HEK293 (cell line): ENCODE measurements around the gene MED16.

Experiments used
- CTCF ChIA-PET: fragments of 350-600 bp; formaldehyde crosslinking; extraction: SDS; loops from one replicate; lab custom pipeline; 2021; ENCODE audit warnings: antibody characterized with exemption; lab: Yijun Ruan, JAX
- POLR2A ChIA-PET: fragments of 300-600 bp; formaldehyde crosslinking; extraction: SDS; loops from one replicate; lab custom pipeline; 2020; ENCODE audit warnings: antibody characterized with exemption, inconsistent platforms; lab: Yijun Ruan, JAX
- H3K27ac ChIP-seq: fragments of 200-500 bp; sonication (Bioruptor generic); 2 replicates; pipeline ENCODE4 v1.5.1; 2014; ENCODE audit warnings: low read depth, low read length, control low read depth, inconsistent platforms; ENCODE audit errors: extremely low read depth
- H3K36me3 ChIP-seq, 2 experiments: fragments of 200-500 bp in 1 of 2; sonication (Bioruptor generic) in 1 of 2; 1 replicate in 1 of 2; 2 replicates in 1 of 2; pipeline ENCODE4 v1.5.1; 2014 to 2017; ENCODE audit warnings: inconsistent platforms in 2 of 2, low read length in 2 of 2; ENCODE audit not compliant: control insufficient read depth in 2 of 2, insufficient read depth in 1 of 2
- H3K4me1 ChIP-seq: fragments of 200-500 bp; sonication (Bioruptor generic); 2 replicates; pipeline ENCODE4 v1.5.1; 2014; ENCODE audit warnings: mild to moderate bottlenecking, low read length, inconsistent platforms; ENCODE audit not compliant: control insufficient read depth, insufficient read depth
- H3K4me3 ChIP-seq: 2 replicates; pipeline ENCODE4 v1.5.1; 2011; ENCODE audit warnings: low read depth, mild to moderate bottlenecking, control low read depth, low read length, moderate library complexity
- H3K9me3 ChIP-seq: fragments of 200-500 bp; sonication (Bioruptor generic); 2 replicates; pipeline ENCODE4 v1.5.1; 2014; ENCODE audit warnings: low read depth, low read length, inconsistent platforms; ENCODE audit not compliant: control insufficient read depth, insufficient read depth
- IKZF3 ChIP-seq: fragments of 450-650 bp; IDR thresholded peaks from 2 replicates; pipeline ENCODE4 v1.5.0; 2018; ENCODE audit warnings: missing biosample characterization, mild to moderate bottlenecking, missing genetic modification characterization, moderate library complexity
- KLF16 ChIP-seq: fragments of 450-650 bp; formaldehyde crosslinking; IDR thresholded peaks from 2 replicates; pipeline ENCODE4 v1.5.1; 2017; ENCODE audit warnings: missing biosample characterization, missing genetic modification characterization
- MEIS1 ChIP-seq: sonication (generic); formaldehyde crosslinking; IDR thresholded peaks from 2 replicates; pipeline ENCODE4 v1.8.1; 2022; ENCODE audit warnings: missing genetic modification reagents, mild to moderate bottlenecking, borderline replicate concordance
- SP3 ChIP-seq: fragments of 450-650 bp; formaldehyde crosslinking; IDR thresholded peaks from 2 replicates; pipeline ENCODE4 v1.5.1; 2016; ENCODE audit warnings: missing biosample characterization, missing genetic modification characterization
- SP7 ChIP-seq: fragments of 450-650 bp; formaldehyde crosslinking; IDR thresholded peaks from 2 replicates; pipeline ENCODE4 v1.5.1; 2016; ENCODE audit warnings: missing biosample characterization, missing genetic modification characterization
- ZBTB48 ChIP-seq: fragments of 450-650 bp; formaldehyde crosslinking; IDR thresholded peaks from 2 replicates; pipeline ENCODE4 v1.5.1; 2016; ENCODE audit warnings: missing biosample characterization, missing genetic modification characterization
- ZFHX2 ChIP-seq: fragments of 450-650 bp; formaldehyde crosslinking; conservative IDR thresholded peaks from 2 replicates; pipeline ENCODE4 v1.5.1; 2016; ENCODE audit warnings: missing biosample characterization, missing genetic modification characterization
- ZFP37 ChIP-seq: fragments of 450-650 bp; formaldehyde crosslinking; IDR thresholded peaks from 2 replicates; pipeline ENCODE4 v1.5.1; 2016; ENCODE audit warnings: missing biosample characterization, missing genetic modification characterization
- ZNF175 ChIP-seq: fragments of 450-650 bp; formaldehyde crosslinking; IDR thresholded peaks from 2 replicates; pipeline ENCODE4 v1.5.1; 2016; ENCODE audit warnings: missing biosample characterization, missing genetic modification characterization
- ZNF266 ChIP-seq: fragments of 450-650 bp; formaldehyde crosslinking; IDR thresholded peaks from 2 replicates; pipeline ENCODE4 v1.5.1; 2016; ENCODE audit warnings: missing biosample characterization, missing genetic modification characterization, low read depth
- ZNF292 ChIP-seq: fragments of 450-650 bp; formaldehyde crosslinking; IDR thresholded peaks from 2 replicates; pipeline ENCODE4 v1.5.1; 2016; ENCODE audit warnings: low read depth, missing biosample characterization, missing genetic modification characterization, borderline replicate concordance
- ZNF404 ChIP-seq: fragments of 450-650 bp; formaldehyde crosslinking; IDR thresholded peaks from 2 replicates; pipeline ENCODE4 v1.5.1; 2017; ENCODE audit warnings: missing biosample characterization, missing genetic modification characterization
- ZNF433 ChIP-seq: fragments of 450-650 bp; formaldehyde crosslinking; IDR thresholded peaks from 2 replicates; pipeline ENCODE4 v1.5.1; 2016; ENCODE audit warnings: missing biosample characterization, missing genetic modification characterization, low read depth
- ZNF501 ChIP-seq: fragments of 450-650 bp; formaldehyde crosslinking; IDR thresholded peaks from 2 replicates; pipeline ENCODE4 v1.5.1; 2016; ENCODE audit warnings: missing biosample characterization, missing genetic modification characterization
- ZNF596 ChIP-seq: fragments of 450-650 bp; IDR thresholded peaks from 2 replicates; pipeline ENCODE4 v1.5.0; 2018; ENCODE audit warnings: missing biosample characterization, mild to moderate bottlenecking, missing genetic modification characterization, moderate library complexity
- ZNF610 ChIP-seq: fragments of 450-650 bp; formaldehyde crosslinking; IDR thresholded peaks from 2 replicates; pipeline ENCODE4 v1.5.1; 2016; ENCODE audit warnings: missing biosample characterization, missing genetic modification characterization, borderline replicate concordance
- TF ChIP-seq, protein P1 (sequence below): fragments of 450-650 bp; formaldehyde crosslinking; conservative IDR thresholded peaks from 2 replicates; pipeline ENCODE4 v1.5.1; 2016; ENCODE audit warnings: low read depth, missing biosample characterization, missing genetic modification characterization
- TF ChIP-seq, protein P2 (sequence below): fragments of 450-650 bp; formaldehyde crosslinking; IDR thresholded peaks from 2 replicates; pipeline ENCODE4 v1.5.1; 2016; ENCODE audit warnings: missing biosample characterization, missing genetic modification characterization, borderline replicate concordance
- TF ChIP-seq, protein P3 (sequence below): fragments of 450-650 bp; formaldehyde crosslinking; IDR thresholded peaks from 2 replicates; pipeline ENCODE4 v1.5.1; 2016; ENCODE audit warnings: missing biosample characterization, missing genetic modification characterization

Gene MED16

DNA sequence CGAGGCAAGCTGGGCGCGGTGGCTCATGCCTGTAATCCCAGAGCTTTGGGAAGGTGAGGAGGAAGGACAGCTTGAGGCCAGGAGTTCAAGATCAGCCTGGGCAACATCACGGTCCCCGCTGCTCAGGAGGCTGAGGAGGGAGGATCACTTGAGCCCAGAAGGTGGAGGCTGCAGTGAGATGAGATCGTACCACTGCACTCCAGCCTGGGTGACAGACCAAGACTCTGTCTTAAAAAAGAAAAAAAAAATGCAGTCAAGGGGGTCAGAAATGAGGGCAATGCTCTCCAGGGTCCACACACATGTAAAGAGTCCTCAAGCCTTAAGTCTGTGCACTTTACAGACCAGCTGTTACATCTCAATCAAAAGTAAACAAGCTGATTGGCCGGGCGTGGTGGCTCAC is 11.6 kb upstream of the MED16 start:
- Histone ChIP-seq H3K4me3 (no peak overlapping the region), H3K9me3 (no peaks in the 10 kb centered on the region), H3K27ac (no peak overlapping the region), H3K4me1 (no peaks in the 10 kb centered on the region; the same call in 1 of the 2 replicates), H3K36me3 (peaks cover 0 to 6% of the 10 kb centered on the region in 2 experiments; a peak in 1 of 3 replicates)
- TF ChIP-seq ZNF501 (tag by site-specific recombination), result no peak
- TF ChIP-seq, protein P1, sequence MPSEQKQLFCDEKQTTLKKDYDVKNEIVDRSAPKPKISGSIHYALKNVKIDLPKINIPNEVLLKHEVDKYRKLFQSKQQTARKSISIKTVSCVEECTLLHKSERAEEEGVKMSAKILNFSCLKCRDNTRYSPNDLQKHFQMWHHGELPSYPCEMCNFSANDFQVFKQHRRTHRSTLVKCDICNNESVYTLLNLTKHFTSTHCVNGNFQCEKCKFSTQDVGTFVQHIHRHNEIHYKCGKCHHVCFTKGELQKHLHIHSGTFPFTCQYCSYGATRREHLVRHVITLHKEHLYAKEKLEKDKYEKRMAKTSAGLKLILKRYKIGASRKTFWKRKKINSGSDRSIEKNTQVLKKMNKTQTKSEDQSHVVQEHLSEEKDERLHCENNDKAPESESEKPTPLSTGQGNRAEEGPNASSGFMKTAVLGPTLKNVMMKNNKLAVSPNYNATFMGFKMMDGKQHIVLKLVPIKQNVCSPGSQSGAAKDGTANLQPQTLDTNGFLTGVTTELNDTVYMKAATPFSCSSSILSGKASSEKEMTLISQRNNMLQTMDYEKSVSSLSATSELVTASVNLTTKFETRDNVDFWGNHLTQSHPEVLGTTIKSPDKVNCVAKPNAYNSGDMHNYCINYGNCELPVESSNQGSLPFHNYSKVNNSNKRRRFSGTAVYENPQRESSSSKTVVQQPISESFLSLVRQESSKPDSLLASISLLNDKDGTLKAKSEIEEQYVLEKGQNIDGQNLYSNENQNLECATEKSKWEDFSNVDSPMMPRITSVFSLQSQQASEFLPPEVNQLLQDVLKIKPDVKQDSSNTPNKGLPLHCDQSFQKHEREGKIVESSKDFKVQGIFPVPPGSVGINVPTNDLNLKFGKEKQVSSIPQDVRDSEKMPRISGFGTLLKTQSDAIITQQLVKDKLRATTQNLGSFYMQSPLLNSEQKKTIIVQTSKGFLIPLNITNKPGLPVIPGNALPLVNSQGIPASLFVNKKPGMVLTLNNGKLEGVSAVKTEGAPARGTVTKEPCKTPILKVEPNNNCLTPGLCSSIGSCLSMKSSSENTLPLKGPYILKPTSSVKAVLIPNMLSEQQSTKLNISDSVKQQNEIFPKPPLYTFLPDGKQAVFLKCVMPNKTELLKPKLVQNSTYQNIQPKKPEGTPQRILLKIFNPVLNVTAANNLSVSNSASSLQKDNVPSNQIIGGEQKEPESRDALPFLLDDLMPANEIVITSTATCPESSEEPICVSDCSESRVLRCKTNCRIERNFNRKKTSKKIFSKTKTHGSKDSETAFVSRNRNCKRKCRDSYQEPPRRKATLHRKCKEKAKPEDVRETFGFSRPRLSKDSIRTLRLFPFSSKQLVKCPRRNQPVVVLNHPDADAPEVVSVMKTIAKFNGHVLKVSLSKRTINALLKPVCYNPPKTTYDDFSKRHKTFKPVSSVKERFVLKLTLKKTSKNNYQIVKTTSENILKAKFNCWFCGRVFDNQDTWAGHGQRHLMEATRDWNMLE (tag by site-specific recombination), result no peak
- no peak for TF ChIP-seq ZNF596 (tag by site-specific recombination)
- TF ChIP-seq ZNF404 (tag by site-specific recombination), result no peak
- TF ChIP-seq ZNF292 (tag by site-specific recombination), result no peak
- TF ChIP-seq SP3 (tag by site-specific recombination), result no peak
- no peak for TF ChIP-seq ZNF266 (tag by site-specific recombination)
- TF ChIP-seq, protein P2, sequence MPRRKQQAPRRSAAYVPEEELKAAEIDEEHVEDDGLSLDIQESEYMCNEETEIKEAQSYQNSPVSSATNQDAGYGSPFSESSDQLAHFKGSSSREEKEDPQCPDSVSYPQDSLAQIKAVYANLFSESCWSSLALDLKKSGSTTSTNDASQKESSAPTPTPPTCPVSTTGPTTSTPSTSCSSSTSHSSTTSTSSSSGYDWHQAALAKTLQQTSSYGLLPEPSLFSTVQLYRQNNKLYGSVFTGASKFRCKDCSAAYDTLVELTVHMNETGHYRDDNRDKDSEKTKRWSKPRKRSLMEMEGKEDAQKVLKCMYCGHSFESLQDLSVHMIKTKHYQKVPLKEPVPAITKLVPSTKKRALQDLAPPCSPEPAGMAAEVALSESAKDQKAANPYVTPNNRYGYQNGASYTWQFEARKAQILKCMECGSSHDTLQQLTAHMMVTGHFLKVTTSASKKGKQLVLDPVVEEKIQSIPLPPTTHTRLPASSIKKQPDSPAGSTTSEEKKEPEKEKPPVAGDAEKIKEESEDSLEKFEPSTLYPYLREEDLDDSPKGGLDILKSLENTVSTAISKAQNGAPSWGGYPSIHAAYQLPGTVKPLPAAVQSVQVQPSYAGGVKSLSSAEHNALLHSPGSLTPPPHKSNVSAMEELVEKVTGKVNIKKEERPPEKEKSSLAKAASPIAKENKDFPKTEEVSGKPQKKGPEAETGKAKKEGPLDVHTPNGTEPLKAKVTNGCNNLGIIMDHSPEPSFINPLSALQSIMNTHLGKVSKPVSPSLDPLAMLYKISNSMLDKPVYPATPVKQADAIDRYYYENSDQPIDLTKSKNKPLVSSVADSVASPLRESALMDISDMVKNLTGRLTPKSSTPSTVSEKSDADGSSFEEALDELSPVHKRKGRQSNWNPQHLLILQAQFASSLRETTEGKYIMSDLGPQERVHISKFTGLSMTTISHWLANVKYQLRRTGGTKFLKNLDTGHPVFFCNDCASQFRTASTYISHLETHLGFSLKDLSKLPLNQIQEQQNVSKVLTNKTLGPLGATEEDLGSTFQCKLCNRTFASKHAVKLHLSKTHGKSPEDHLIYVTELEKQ (tag by site-specific recombination), result no peak
- TF ChIP-seq, protein P3, sequence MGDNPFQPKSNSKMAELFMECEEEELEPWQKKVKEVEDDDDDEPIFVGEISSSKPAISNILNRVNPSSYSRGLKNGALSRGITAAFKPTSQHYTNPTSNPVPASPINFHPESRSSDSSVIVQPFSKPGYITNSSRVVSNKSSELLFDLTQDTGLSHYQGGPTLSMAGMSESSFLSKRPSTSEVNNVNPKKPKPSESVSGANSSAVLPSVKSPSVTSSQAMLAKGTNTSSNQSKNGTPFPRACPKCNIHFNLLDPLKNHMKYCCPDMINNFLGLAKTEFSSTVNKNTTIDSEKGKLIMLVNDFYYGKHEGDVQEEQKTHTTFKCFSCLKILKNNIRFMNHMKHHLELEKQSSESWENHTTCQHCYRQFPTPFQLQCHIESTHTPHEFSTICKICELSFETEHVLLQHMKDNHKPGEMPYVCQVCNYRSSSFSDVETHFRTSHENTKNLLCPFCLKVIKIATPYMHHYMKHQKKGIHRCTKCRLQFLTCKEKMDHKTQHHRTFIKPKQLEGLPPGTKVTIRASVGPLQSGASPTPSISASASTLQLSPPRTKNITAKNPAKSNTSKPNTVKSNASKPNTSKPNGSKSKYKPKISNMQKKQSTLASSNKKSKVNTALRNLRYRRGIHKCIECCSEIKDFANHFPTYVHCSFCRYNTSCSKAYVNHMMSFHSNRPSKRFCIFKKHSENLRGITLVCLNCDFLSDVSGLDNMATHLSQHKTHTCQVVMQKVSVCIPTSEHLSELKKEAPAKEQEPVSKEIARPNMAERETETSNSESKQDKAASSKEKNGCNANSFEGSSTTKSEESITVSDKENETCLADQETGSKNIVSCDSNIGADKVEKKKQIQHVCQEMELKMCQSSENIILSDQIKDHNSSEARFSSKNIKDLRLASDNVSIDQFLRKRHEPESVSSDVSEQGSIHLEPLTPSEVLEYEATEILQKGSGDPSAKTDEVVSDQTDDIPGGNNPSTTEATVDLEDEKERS, result no peak
- ChIA-PET POLR2A (interaction anchor here (1.4 kb wide), 1 partner anchor 10 kb away, joined by 5 read pairs; no protein-coding TSS in a partner anchor), CTCF (no interaction called here)

DNA sequence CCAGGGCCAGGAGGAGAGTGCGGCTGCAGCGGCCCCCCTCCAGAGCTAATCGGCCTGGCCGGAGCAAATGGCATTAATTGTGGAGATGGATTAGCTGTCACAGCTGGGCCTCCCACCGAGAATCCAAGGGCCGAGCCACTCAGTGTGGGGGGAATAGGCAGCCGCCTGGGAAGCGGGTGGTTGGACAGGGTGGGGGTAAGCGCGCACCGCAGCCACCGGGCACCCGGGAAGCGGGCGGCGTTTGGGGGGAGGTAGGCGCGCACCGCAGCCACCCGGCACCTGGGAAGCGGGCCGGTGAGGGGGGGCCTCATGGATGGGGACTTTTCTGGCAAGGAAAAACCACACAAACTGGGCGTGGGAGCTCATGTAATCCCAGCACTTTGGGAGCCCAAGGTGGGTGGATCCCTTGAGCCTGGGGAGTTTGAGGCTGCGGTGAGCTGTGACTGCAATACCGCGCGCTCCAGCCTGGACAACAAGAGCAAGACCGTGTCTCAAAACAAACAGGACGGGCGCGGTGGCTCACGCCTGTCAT is 10.3 kb upstream of the MED16 start:
- peaks cover 0 to 10% of the 10 kb centered on the region in 2 experiments; a peak in 1 of 3 replicates for H3K36me3 ChIP-seq
- H3K27ac ChIP-seq, result no peak overlapping the region
- POLR2A ChIA-PET, result interaction anchor here (1.4 kb wide), 1 partner anchor 8 kb away, joined by 5 read pairs; no protein-coding TSS in a partner anchor
- CTCF ChIA-PET, result interaction anchor here (0.6 to 0.9 kb wide), 3 partner anchors 46 to 102 kb away, joined by 3 to 7 read pairs (median 3); no protein-coding TSS in a partner anchor
- no peaks in the 10 kb centered on the region; the same call in 1 of the 2 replicates for H3K4me1 ChIP-seq
- H3K9me3 ChIP-seq, result no peaks in the 10 kb centered on the region
- no peak overlapping the region for H3K4me3 ChIP-seq
- TF ChIP-seq MEIS1 (CRISPR knock-in tag) (no peak), IKZF3 (tag by site-specific recombination) (no peak), ZNF175 (no peak), ZNF610 (tag by site-specific recombination) (no peak), ZFP37 (tag by site-specific recombination) (no peak), ZNF433 (no peak), KLF16 (tag by site-specific recombination) (no peak), SP7 (0 out of 2 replicates have a peak, but pooled peaks have one; percentile 15), ZBTB48 (tag by site-specific recombination) (no peak), ZFHX2 (peak; percentile 78)
